H1 (cell line): ENCODE results near the gene CPZ. TPM values are rescaled to one million over a fixed set of nuclear protein-coding genes. Genes with fewer than 3 reads are reported as not detected.

ENCODE experiments used
- CTCF ChIA-PET: fragments of 300-600 bp; sonication (Branson Sonifier 250); formaldehyde crosslinking; loops from one replicate; lab custom pipeline; 2021; ENCODE audit not compliant: partially characterized antibody; lab: Charles Lee
- POLR2A ChIA-PET: fragments of 300-600 bp; sonication (Branson Sonifier 250); formaldehyde crosslinking; loops from one replicate; lab custom pipeline; 2021; ENCODE audit warnings: inconsistent platforms; ENCODE audit not compliant: partially characterized antibody; lab: Charles Lee
- DNase-seq, 2 experiments: peaks; one replicate each; pipeline versions ENCODE4 v3.0.0 to v3.0.0-alpha.2; 2010 to 2022; ENCODE audit warnings: low spot score in 2 of 2, low read depth in 1 of 2, mixed read lengths in 1 of 2
- FAIRE-seq: peaks from 2 replicates; lab custom pipeline; 2011; peaks lifted over from hg19 to GRCh38; lab: Jason Lieb, UNC
- H2AFZ ChIP-seq: 2 replicates; pipeline ENCODE4 v1.8.1; 2012; ENCODE audit warnings: low read length, inconsistent platforms
- H2AK5ac ChIP-seq: 2 replicates; pipeline ENCODE4 v1.6.1; 2013; ENCODE audit warnings: low read depth, low read length
- H2BK120ac ChIP-seq: replicated peaks from 2 replicates; pipeline ENCODE3; 2013; ENCODE audit warnings: low read depth, low read length, inconsistent platforms
- H2BK12ac ChIP-seq: 2 replicates; pipeline ENCODE4 v1.6.1; 2013; ENCODE audit warnings: low read depth, low read length
- H2BK15ac ChIP-seq: 2 replicates; pipeline ENCODE4 v1.6.1; 2013; ENCODE audit warnings: low read length
- H2BK20ac ChIP-seq: 2 replicates; pipeline ENCODE4 v1.6.1; 2013; ENCODE audit warnings: low read length
- H2BK5ac ChIP-seq: 2 replicates; pipeline ENCODE4 v1.6.1; 2013; ENCODE audit warnings: low read depth, low read length
- H3K14ac ChIP-seq: 2 replicates; pipeline ENCODE4 v1.6.1; 2013; ENCODE audit warnings: inconsistent platforms; ENCODE audit not compliant: insufficient read length
- H3K18ac ChIP-seq: 2 replicates; pipeline ENCODE4 v1.6.1; 2013; ENCODE audit warnings: low read length; ENCODE audit errors: extremely low read depth
- H3K23ac ChIP-seq: 2 replicates; pipeline ENCODE4 v1.6.1; 2013; ENCODE audit warnings: inconsistent platforms; ENCODE audit not compliant: insufficient read length
- H3K23me2 ChIP-seq: 2 replicates; pipeline ENCODE4 v1.6.1; 2013; ENCODE audit warnings: low read depth, low read length
- H3K27ac ChIP-seq: 2 replicates; pipeline ENCODE4 v1.6.1; 2011; ENCODE audit warnings: low read depth, low read length, inconsistent platforms
- H3K27me3 ChIP-seq, 4 experiments: replicated peaks in 1 of 4; 1 replicate in 1 of 4; 2 replicates in 3 of 4; pipeline versions ENCODE4 v1.6.1 to v1.8.1; 2011 to 2013; ENCODE audit warnings: low read length in 3 of 4, mild to moderate bottlenecking in 3 of 4, inconsistent platforms in 2 of 4, mixed read lengths in 2 of 4, moderate library complexity in 1 of 4; ENCODE audit not compliant: control insufficient read depth in 3 of 4, insufficient read depth in 3 of 4; ENCODE audit errors: extremely low read depth in 1 of 4
- H3K36me3 ChIP-seq, 4 experiments: 2 replicates each; pipeline versions ENCODE4 v1.6.1 to v1.8.1; 2011 to 2013; ENCODE audit warnings: mild to moderate bottlenecking in 4 of 4, low read length in 3 of 4, moderate library complexity in 2 of 4, control low read depth in 1 of 4, inconsistent platforms in 1 of 4; ENCODE audit not compliant: insufficient read depth in 4 of 4, control insufficient read depth in 2 of 4
- H3K4ac ChIP-seq: replicated peaks from 2 replicates; pipeline ENCODE3; 2013; ENCODE audit warnings: low read length, low read depth, mixed read lengths, inconsistent platforms; ENCODE audit not compliant: insufficient read length
- H3K4me1 ChIP-seq, 4 experiments: replicated peaks in 1 of 4; 1 replicate in 1 of 4; 2 replicates in 3 of 4; pipeline versions ENCODE4 v1.6.1 to v1.8.1; 2011 to 2013; ENCODE audit warnings: low read length in 3 of 4, inconsistent platforms in 2 of 4, mixed read lengths in 1 of 4; ENCODE audit not compliant: insufficient read depth in 4 of 4, control insufficient read depth in 3 of 4
- H3K4me2 ChIP-seq, 2 experiments: 2 replicates each; pipeline versions ENCODE4 v1.6.1 to v1.8.1; 2011 to 2013; ENCODE audit warnings: low read depth in 2 of 2, low read length in 2 of 2, control low read depth in 1 of 2, inconsistent platforms in 1 of 2, mild to moderate bottlenecking in 1 of 2; ENCODE audit not compliant: insufficient read depth in 1 of 2
- H3K4me3 ChIP-seq, 4 experiments: fragments of 200-600, 300-600 bp in 1 of 4; sonication (generic), shearing (Covaris generic), sonication (Bioruptor Twin) in 1 of 4; 2 replicates each; pipeline versions ENCODE4 v1.5.1 to v1.8.1; 2011 to 2016; ENCODE audit warnings: low read length in 4 of 4, low read depth in 3 of 4, control low read depth in 2 of 4, inconsistent platforms in 2 of 4, mild to moderate bottlenecking in 2 of 4, mixed read lengths in 1 of 4, moderate library complexity in 1 of 4; ENCODE audit not compliant: insufficient read depth in 2 of 4; ENCODE audit errors: extremely low read depth in 1 of 4
- H3K56ac ChIP-seq: replicated peaks from 2 replicates; pipeline ENCODE3; 2013; ENCODE audit warnings: low read depth, mild to moderate bottlenecking, mixed read lengths, low read length, inconsistent platforms; ENCODE audit not compliant: insufficient read length
- H3K79me1 ChIP-seq: 2 replicates; pipeline ENCODE4 v1.6.1; 2013; ENCODE audit warnings: low read depth, low read length, control low read depth
- H3K79me2 ChIP-seq, 2 experiments: 2 replicates each; pipeline versions ENCODE4 v1.6.1 to v1.8.1; 2012 to 2013; ENCODE audit warnings: low read length in 2 of 2, mild to moderate bottlenecking in 2 of 2, inconsistent platforms in 1 of 2; ENCODE audit not compliant: insufficient read depth in 2 of 2, control insufficient read depth in 1 of 2
- H3K9ac ChIP-seq, 4 experiments: replicated peaks in 1 of 4; 1 replicate in 1 of 4; 2 replicates in 3 of 4; pipeline versions ENCODE4 v1.6.1 to v1.8.1; 2011 to 2013; ENCODE audit warnings: low read depth in 3 of 4, low read length in 3 of 4, control low read depth in 2 of 4, mild to moderate bottlenecking in 2 of 4, moderate library complexity in 2 of 4, inconsistent platforms in 1 of 4; ENCODE audit errors: extremely low read depth in 1 of 4
- H3K9me3 ChIP-seq, 2 experiments: 2 replicates each; pipeline versions ENCODE4 v1.6.1 to v1.8.1; 2012 to 2013; ENCODE audit warnings: mild to moderate bottlenecking in 2 of 2, moderate library complexity in 2 of 2, control low read depth in 1 of 2, inconsistent platforms in 1 of 2, low read depth in 1 of 2, low read length in 1 of 2, mixed read lengths in 1 of 2; ENCODE audit not compliant: insufficient read depth in 2 of 2
- H4K20me1 ChIP-seq, 2 experiments: replicated peaks in 1 of 2; 2 replicates each; pipeline versions ENCODE3 to v1.8.1; 2011 to 2013; ENCODE audit warnings: inconsistent platforms in 2 of 2, low read length in 2 of 2, mild to moderate bottlenecking in 1 of 2; ENCODE audit not compliant: insufficient read depth in 2 of 2, control insufficient read depth in 1 of 2
- H4K5ac ChIP-seq: 2 replicates; pipeline ENCODE4 v1.6.1; 2013; ENCODE audit warnings: low read length, low read depth, mixed read lengths, inconsistent platforms; ENCODE audit not compliant: insufficient read length
- H4K8ac ChIP-seq: 2 replicates; pipeline ENCODE4 v1.8.0; 2013; ENCODE audit warnings: mild to moderate bottlenecking, moderate library complexity, low read length, inconsistent platforms; ENCODE audit not compliant: insufficient read depth; ENCODE audit errors: extremely low read depth
- H4K91ac ChIP-seq: replicated peaks from 2 replicates; pipeline ENCODE3; 2013; ENCODE audit warnings: low read length, mixed read lengths, inconsistent platforms; ENCODE audit not compliant: insufficient read length
- CBX5 ChIP-seq: fragments of 300-800, 300-1000 bp; sonication (generic); IDR thresholded peaks from 2 replicates; pipeline ENCODE4 v1.7.1; 2016; ENCODE audit warnings: antibody characterized with exemption, low read length, low read depth
- CHD2 ChIP-seq: IDR thresholded peaks from 2 replicates; pipeline ENCODE4 v1.6.1; 2012; ENCODE audit warnings: low read length, improper control_type of control experiment
- CTBP2 ChIP-seq: IDR thresholded peaks from 2 replicates; pipeline ENCODE4 v1.7.0; 2011; ENCODE audit warnings: borderline replicate concordance, mild to moderate bottlenecking, moderate library complexity, mixed read lengths, low read length; ENCODE audit not compliant: insufficient read depth, insufficient read length
- GABPA ChIP-seq: IDR thresholded peaks from 2 replicates; pipeline ENCODE4 v1.6.1; 2011; ENCODE audit warnings: mild to moderate bottlenecking, low read length, moderate library complexity, borderline replicate concordance; ENCODE audit not compliant: insufficient read depth
- HDAC2 ChIP-seq, 2 experiments: fragments of 300-600 bp in 1 of 2; sonication (generic) in 1 of 2; IDR thresholded peaks; 2 replicates each; pipeline ENCODE4 v1.6.1; 2011 to 2012; ENCODE audit warnings: low read depth in 2 of 2, low read length in 2 of 2, mild to moderate bottlenecking in 2 of 2, moderate library complexity in 2 of 2, borderline replicate concordance in 1 of 2, inconsistent platforms in 1 of 2
- KDM4A ChIP-seq: IDR thresholded peaks from one replicate; pipeline ENCODE4 v1.7.1; 2012; ENCODE audit warnings: low read depth, mild to moderate bottlenecking, moderate library complexity, low read length, inconsistent platforms; ENCODE audit not compliant: severe bottlenecking
- KDM5A ChIP-seq: fragments of 200-600 bp; IDR thresholded peaks from 2 replicates; pipeline ENCODE4 v1.7.1; 2012; ENCODE audit warnings: mild to moderate bottlenecking, low read length, inconsistent platforms, mixed read lengths
- POLR2A ChIP-seq, 2 experiments: IDR thresholded peaks; 1 replicate in 1 of 2; 2 replicates in 1 of 2; pipeline ENCODE4 v1.6.1; 2011; ENCODE audit warnings: low read depth in 2 of 2, low read length in 2 of 2, mild to moderate bottlenecking in 2 of 2; ENCODE audit errors: control extremely low read depth in 1 of 2
- POU5F1 ChIP-seq: IDR thresholded peaks from 2 replicates; pipeline ENCODE4 v1.6.1; 2011; ENCODE audit warnings: low read depth, mild to moderate bottlenecking, low read length, moderate library complexity
- RXRA ChIP-seq: IDR thresholded peaks from 2 replicates; pipeline ENCODE4 v1.6.1; 2011; ENCODE audit warnings: low read depth, mild to moderate bottlenecking, low read length, moderate library complexity; ENCODE audit not compliant: insufficient read depth
- SIX5 ChIP-seq: IDR thresholded peaks from 2 replicates; pipeline ENCODE4 v1.6.1; 2011; ENCODE audit warnings: mild to moderate bottlenecking, low read depth, low read length
- TCF12 ChIP-seq: IDR thresholded peaks from 2 replicates; pipeline ENCODE4 v1.6.1; 2011; ENCODE audit warnings: low read depth, mild to moderate bottlenecking, low read length
- TEAD4 ChIP-seq: IDR thresholded peaks from 2 replicates; pipeline ENCODE4 v1.6.1; 2012; ENCODE audit warnings: low read depth, low read length, inconsistent platforms, mixed read lengths
- YY1 ChIP-seq: IDR thresholded peaks from 2 replicates; pipeline ENCODE4 v1.6.1; 2011; ENCODE audit warnings: low read depth, mild to moderate bottlenecking, low read length
- WGBS, 2 experiments: shearing (Covaris generic) in 1 of 2; methylation state at CpG; one replicate each; pipeline versions ENCODE4 v1.1.6 to v1.1.7; 2013 to 2015; ENCODE audit warnings: low lambda C conversion rate in 2 of 2, mixed read lengths in 2 of 2, inconsistent platforms in 1 of 2, low coverage in 1 of 2, missing lambda C conversion rate in 1 of 2; ENCODE audit not compliant: insufficient replicate concordance in 2 of 2, insufficient coverage in 1 of 2, insufficient read length in 1 of 2; ENCODE audit errors: extremely low coverage in 1 of 2, missing lambda C conversion rate in 1 of 2; 5-methylcytosine and 5-hydroxymethylcytosine counted together
- polyA plus RNA-seq, 7 experiments: library from polyadenylated mRNA; depleted of rRNA in 3 of 7; stranded (reverse) in 5 of 7; unstranded in 2 of 7; fragments of >200 nt in 5 of 7; fragments of 200-250 nt in 2 of 7; gene quantifications; 1 replicate in 5 of 7; 2 replicates in 1 of 7; 4 replicates in 1 of 7; pipeline versions ENCODE4 v1.2.1 to v1.2.3, GENCODE V29; 2011 to 2013; ENCODE audit warnings: missing spikeins in 2 of 7, mixed read lengths in 2 of 7
- total RNA-seq: library from RNA; stranded (reverse); fragmentation: NEBNext Ultra II Directional; extraction: Animal tissue kit (Norgen Biotek cat#: 25700); gene quantifications from 2 replicates; pipeline ENCODE4 v1.2.1, GENCODE V29; 2021

Gene CPZ
- total and polyA plus RNA-seq, 2 of the 8 experiments (the other 6 are each of a cell fraction or from before 2014, with no cell fraction given), result 28.8 to 40.7 TPM

DNA sequence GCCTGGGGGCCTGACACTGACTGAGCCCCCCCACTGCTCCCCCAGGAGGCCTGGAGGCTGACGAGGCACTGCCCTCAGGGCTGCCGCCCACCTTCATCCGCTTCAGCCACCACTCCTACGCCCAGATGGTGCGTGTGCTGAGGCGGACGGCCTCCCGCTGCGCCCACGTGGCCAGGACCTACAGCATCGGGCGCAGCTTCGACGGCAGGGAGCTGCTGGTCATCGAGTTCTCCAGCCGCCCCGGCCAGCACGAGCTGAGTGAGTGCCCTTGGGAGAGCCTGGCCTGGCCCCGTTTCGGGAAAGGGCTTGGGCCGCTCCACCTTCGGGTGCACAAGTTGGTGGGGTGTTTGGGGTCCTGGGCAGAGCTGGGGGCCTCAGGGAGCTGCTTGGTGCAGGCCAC is 11.4 kb downstream of the CPZ start:
- H3K36me3 ChIP-seq, result peaks cover 0 to 18% (median 7%) of the 10 kb centered on the region in 4 experiments; a peak in 4 of 8 replicates
- peaks cover 0 to 2% (median 0%) of the 10 kb centered on the region in 4 experiments; a peak in 1 of 7 replicates for H3K4me1 ChIP-seq
- H3K23ac ChIP-seq, result no peak overlapping the region
- H3K27ac ChIP-seq, result no peak overlapping the region
- H3K4me3 ChIP-seq, result no peak overlapping the region
- no peaks in the 10 kb centered on the region for H3K27me3 ChIP-seq
- H3K79me2 ChIP-seq, result no peaks in the 10 kb centered on the region; a peak in 1 of 4 replicates
- H3K9ac ChIP-seq, result no peak overlapping the region
- DNase-seq, result no peak
- no peak overlapping the region for H3K56ac ChIP-seq
- H3K23me2 ChIP-seq, result peaks cover 6% of the 10 kb centered on the region; the same call in 1 of the 2 replicates
- H2AK5ac ChIP-seq, result no peak overlapping the region
- no peak overlapping the region for H2BK120ac ChIP-seq
- no peak overlapping the region for H2BK12ac ChIP-seq
- no peak overlapping the region for H2AFZ ChIP-seq
- H2BK5ac ChIP-seq, result no peak overlapping the region
- no peak overlapping the region for H2BK20ac ChIP-seq
- POLR2A ChIA-PET, result interaction anchor here (3.2 kb wide), 1 partner anchor 11 kb away, joined by 12 read pairs; the partner anchor contains the start of gene CPZ
- FAIRE-seq, result no peak
- no peak overlapping the region for H3K18ac ChIP-seq
- no peak overlapping the region for H2BK15ac ChIP-seq
- peaks cover 9 to 15% of the 10 kb centered on the region in 2 experiments for H4K20me1 ChIP-seq
- no peak overlapping the region for H4K8ac ChIP-seq
- H3K9me3 ChIP-seq, result no peaks in the 10 kb centered on the region
- CTCF ChIA-PET, result interaction anchor here (1.5 kb wide), 1 partner anchor 135 kb away, joined by 5 read pairs; no protein-coding TSS in a partner anchor
- no peak overlapping the region for H3K4ac ChIP-seq
- no peak overlapping the region for H4K91ac ChIP-seq
- H3K14ac ChIP-seq, result no peak overlapping the region
- no peaks in the 10 kb centered on the region for H3K79me1 ChIP-seq
- WGBS, 2 experiments, result 94% methylated on average over 22 of the region's 22 CpGs; no CpG with 5 or more reads in 1 of the 2 experiments
- H3K4me2 ChIP-seq, result no peak overlapping the region
- H4K5ac ChIP-seq, result no peak overlapping the region
- TF ChIP-seq SIX5 (no peak), KDM4A (no peak), KDM5A (no peak), YY1 (no peak), POLR2A (IDR thresholded peaks at IDR 0.05; ENCODE audit: control extremely low read depth in 1 of 2, low read depth in 2 of 2, low read length in 2 of 2) (no peak), CTBP2 (no peak), HDAC2 (IDR thresholded peaks at IDR 0.05; ENCODE audit: borderline replicate concordance in 1 of 2, low read depth in 2 of 2, low read length in 2 of 2) (no peak), POU5F1 (no peak), CBX5 (no peak), GABPA (no peak), TEAD4 (no peak), CHD2 (no peak), RXRA (no peak), TCF12 (no peak)
